ENCODE measurements around the gene DEPDC4. TPM values are rescaled to one million over a fixed set of nuclear protein-coding genes. Genes with fewer than 3 reads are reported as not detected.
"Not testable (repeated sequence)": the region's sequence is repeated elsewhere in the genome, so short reads cannot be mapped to it uniquely, and the experiment has no call there.

The DEPDC4 gene
- total RNA-seq, 1 experiment from 2014 or later, result 1.9 TPM

GRCh38 chr12:100302081-100302480 is 35.2 kb upstream of the DEPDC4 start:
- BruUV-seq (replicated peaks), result no TSS peak
- Mint-ChIP-seq H3K36me3 (ENCODE audit: insufficient read depth, unreplicated experiment) (peaks cover 21% of the 10 kb centered on the region), H3K27me3 (ENCODE audit: unreplicated experiment) (no peaks in the 10 kb centered on the region), H3K4me3 (ENCODE audit: low read depth, unreplicated experiment) (no peak overlapping the region), H3K9me3 (ENCODE audit: low read depth, unreplicated experiment) (peaks cover 16% of the 10 kb centered on the region), H3K4me1 (ENCODE audit: low read depth, unreplicated experiment) (no peaks in the 10 kb centered on the region), H3K27ac (ENCODE audit: unreplicated experiment) (no peak overlapping the region)
- CTCF ChIA-PET, result interaction anchor here (0.6 kb wide), 1 partner anchor 805 kb away, joined by 3 read pairs; no protein-coding TSS in a partner anchor
- TF ChIP-seq, protein P1, sequence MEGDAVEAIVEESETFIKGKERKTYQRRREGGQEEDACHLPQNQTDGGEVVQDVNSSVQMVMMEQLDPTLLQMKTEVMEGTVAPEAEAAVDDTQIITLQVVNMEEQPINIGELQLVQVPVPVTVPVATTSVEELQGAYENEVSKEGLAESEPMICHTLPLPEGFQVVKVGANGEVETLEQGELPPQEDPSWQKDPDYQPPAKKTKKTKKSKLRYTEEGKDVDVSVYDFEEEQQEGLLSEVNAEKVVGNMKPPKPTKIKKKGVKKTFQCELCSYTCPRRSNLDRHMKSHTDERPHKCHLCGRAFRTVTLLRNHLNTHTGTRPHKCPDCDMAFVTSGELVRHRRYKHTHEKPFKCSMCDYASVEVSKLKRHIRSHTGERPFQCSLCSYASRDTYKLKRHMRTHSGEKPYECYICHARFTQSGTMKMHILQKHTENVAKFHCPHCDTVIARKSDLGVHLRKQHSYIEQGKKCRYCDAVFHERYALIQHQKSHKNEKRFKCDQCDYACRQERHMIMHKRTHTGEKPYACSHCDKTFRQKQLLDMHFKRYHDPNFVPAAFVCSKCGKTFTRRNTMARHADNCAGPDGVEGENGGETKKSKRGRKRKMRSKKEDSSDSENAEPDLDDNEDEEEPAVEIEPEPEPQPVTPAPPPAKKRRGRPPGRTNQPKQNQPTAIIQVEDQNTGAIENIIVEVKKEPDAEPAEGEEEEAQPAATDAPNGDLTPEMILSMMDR (IDR thresholded peaks at IDR 0.05; ENCODE audit: unreplicated experiment), result no peak
- DNase-seq, result no peak
- intact Hi-C loops (cut with micrococcal nuclease; ENCODE audit: unreplicated experiment), result no loop called here

- H3K36me3 Mint-ChIP-seq (ENCODE audit: insufficient read depth, unreplicated experiment), result peaks cover under 1% of the 10 kb centered on the region
- intact Hi-C loops (cut with micrococcal nuclease; ENCODE audit: unreplicated experiment), result no loop called here
- H3K27me3 Mint-ChIP-seq (ENCODE audit: unreplicated experiment), result no peaks in the 10 kb centered on the region
- CTCF ChIA-PET, result interaction anchor here (0.7 kb wide), 1 partner anchor 36 kb away, joined by 3 read pairs; no protein-coding TSS in a partner anchor
- TF ChIP-seq, protein P1 (IDR thresholded peaks at IDR 0.05; ENCODE audit: unreplicated experiment), result no peak
- no peak overlapping the region for H3K27ac Mint-ChIP-seq (ENCODE audit: unreplicated experiment)
- no peaks in the 10 kb centered on the region for H3K4me1 Mint-ChIP-seq (ENCODE audit: low read depth, unreplicated experiment)
- peaks cover 4% of the 10 kb centered on the region for H3K9me3 Mint-ChIP-seq (ENCODE audit: low read depth, unreplicated experiment)
- H3K4me3 Mint-ChIP-seq (ENCODE audit: low read depth, unreplicated experiment), result no peak overlapping the region
- no peak for DNase-seq
- BruUV-seq (replicated peaks), result no TSS peak
Measured at GRCh38 chr12:100295764-100296555, 29.1 kb upstream of the DEPDC4 start.

DNA sequence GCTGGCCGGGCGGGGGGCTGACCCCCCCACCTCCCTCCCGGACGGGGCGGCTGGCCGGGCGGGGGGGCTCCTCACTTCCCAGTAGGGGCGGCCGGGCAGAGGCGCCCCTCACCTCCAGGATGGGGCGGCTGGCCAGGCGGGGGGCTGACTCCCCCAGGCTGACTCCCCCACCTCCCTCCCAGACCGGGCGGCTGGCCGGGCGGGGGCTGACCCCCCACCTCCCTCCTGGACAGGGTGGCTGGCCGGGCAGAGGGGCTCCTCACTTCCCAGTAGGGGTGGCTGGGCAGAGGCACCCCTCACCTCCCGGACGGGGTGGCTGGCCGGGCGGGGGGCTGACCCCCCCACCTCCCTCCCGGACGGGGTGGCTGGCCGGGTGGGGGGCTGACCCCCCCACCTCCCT is 27.5 kb upstream of the DEPDC4 start:
- H3K27me3 Mint-ChIP-seq (ENCODE audit: unreplicated experiment); BruUV-seq (replicated peaks); intact Hi-C loops (cut with micrococcal nuclease; ENCODE audit: unreplicated experiment); DNase-seq; H3K4me3 Mint-ChIP-seq (ENCODE audit: low read depth, unreplicated experiment); CTCF ChIA-PET; H3K4me1 Mint-ChIP-seq (ENCODE audit: low read depth, unreplicated experiment); H3K36me3 Mint-ChIP-seq (ENCODE audit: insufficient read depth, unreplicated experiment); H3K27ac Mint-ChIP-seq (ENCODE audit: unreplicated experiment); H3K9me3 Mint-ChIP-seq (ENCODE audit: low read depth, unreplicated experiment): not testable (repeated sequence)

GRCh38 chr12:100293017-100293416 is 26.1 kb upstream of the DEPDC4 start:
- DNase-seq, result no peak
- no TSS peak for BruUV-seq (replicated peaks)
- H3K9me3 Mint-ChIP-seq (ENCODE audit: low read depth, unreplicated experiment), result no peaks in the 10 kb centered on the region
- H3K4me3 Mint-ChIP-seq (ENCODE audit: low read depth, unreplicated experiment), result no peak overlapping the region
- intact Hi-C loops (cut with micrococcal nuclease; ENCODE audit: unreplicated experiment), result no loop called here
- TF ChIP-seq, protein P1 (IDR thresholded peaks at IDR 0.05; ENCODE audit: unreplicated experiment), result no peak
- H3K4me1 Mint-ChIP-seq (ENCODE audit: low read depth, unreplicated experiment), result no peaks in the 10 kb centered on the region
- H3K27ac Mint-ChIP-seq (ENCODE audit: unreplicated experiment), result no peak overlapping the region
- H3K36me3 Mint-ChIP-seq (ENCODE audit: insufficient read depth, unreplicated experiment), result no peaks in the 10 kb centered on the region
- no peaks in the 10 kb centered on the region for H3K27me3 Mint-ChIP-seq (ENCODE audit: unreplicated experiment)
- CTCF ChIA-PET, result no interaction called here

DNA sequence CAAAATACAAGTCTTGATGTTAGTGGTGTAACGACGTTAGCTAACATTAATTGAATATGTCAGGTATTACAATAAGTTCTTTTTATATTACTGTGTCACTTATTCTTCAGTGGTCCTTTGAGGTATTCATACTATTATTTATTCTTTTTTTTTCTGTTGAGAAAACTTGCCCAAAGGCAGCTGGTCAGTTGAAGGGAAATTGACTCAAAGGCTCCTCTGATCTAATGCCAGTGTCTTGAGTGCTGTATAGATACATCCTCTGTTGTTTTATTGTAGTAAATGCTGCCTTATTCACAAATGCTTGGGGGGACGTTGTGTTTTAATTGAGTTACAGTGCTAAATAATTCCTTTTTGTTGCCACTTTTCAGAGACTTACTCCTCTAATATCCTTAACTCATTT is 23.1 kb upstream of the DEPDC4 start:
- no peaks in the 10 kb centered on the region for H3K4me1 Mint-ChIP-seq (ENCODE audit: low read depth, unreplicated experiment)
- intact Hi-C loops (cut with micrococcal nuclease; ENCODE audit: unreplicated experiment), result no loop called here
- BruUV-seq (replicated peaks), result no TSS peak
- H3K27me3 Mint-ChIP-seq (ENCODE audit: unreplicated experiment), result no peaks in the 10 kb centered on the region
- no peaks in the 10 kb centered on the region for H3K9me3 Mint-ChIP-seq (ENCODE audit: low read depth, unreplicated experiment)
- H3K4me3 Mint-ChIP-seq (ENCODE audit: low read depth, unreplicated experiment), result no peak overlapping the region
- no peaks in the 10 kb centered on the region for H3K36me3 Mint-ChIP-seq (ENCODE audit: insufficient read depth, unreplicated experiment)
- H3K27ac Mint-ChIP-seq (ENCODE audit: unreplicated experiment), result no peak overlapping the region
- CTCF ChIA-PET, result no interaction called here
- TF ChIP-seq, protein P1 (IDR thresholded peaks at IDR 0.05; ENCODE audit: unreplicated experiment), result no peak
- no peak for DNase-seq
